Nasal cavity respiratory epithelium epithelial cell of viscerocranial mucosa (primary cell): ENCODE results near the gene SUN2. TPM values are rescaled to one million over a fixed set of nuclear protein-coding genes. Genes with fewer than 3 reads are reported as not detected.

Source experiments
- total RNA-seq: library from RNA; depleted of rRNA; stranded (reverse); fragments of >200 nt; gene quantifications from 2 replicates; pipeline ENCODE4 v1.2.3, GENCODE V29; 2014

SUN2 gene
- 21.5 and 69.4 TPM in 2 replicates for total RNA-seq

GRCh38 chr22:38755911-38756532, at the start of gene SUN2:
Gene SUN2 (minus strand): TSS chr22:38755998. CDS start chr22:38752628, 3,370 bp downstream.

GRCh38 chr22:38793721-38794466, 38.1 kb upstream of the SUN2 start, which contains the start of gene DNAL4:
Gene DNAL4 (minus strand): TSS chr22:38794143. CDS start chr22:38782731, 11,412 bp downstream.

GRCh38 chr22:38705235-38706100, 50.3 kb downstream of the SUN2 start, which contains the start of gene GTPBP1:
Gene GTPBP1 (plus strand): TSS chr22:38705944. CDS start chr22:38705956, 12 bp downstream.

GRCh38 chr22:38700789-38701628, 54.8 kb downstream of the SUN2 start, which contains the start of gene JOSD1:
Gene JOSD1 (minus strand): TSS chr22:38700943. CDS start chr22:38699987, 956 bp downstream.

Other genes with a start within 250 kb of the SUN2 start
- gene DDX17, start 249.7 kb downstream of the SUN2 start, total RNA-seq = 480 and 556 TPM in 2 replicates
- 1.4 and 3.1 TPM in 2 replicates for gene DMC1, start 185.8 kb downstream of the SUN2 start, total RNA-seq
- 0.34 and 1.4 TPM in 2 replicates for gene FAM227A, start 99.6 kb downstream of the SUN2 start, total RNA-seq
- gene CBY1, start 99.4 kb downstream of the SUN2 start, total RNA-seq = 15.8 and 22.2 TPM in 2 replicates
- 32.9 and 78.6 TPM in 2 replicates for gene TOMM22, start 74.0 kb downstream of the SUN2 start, total RNA-seq
- gene JOSD1, start 55.1 kb downstream of the SUN2 start, total RNA-seq = 93.3 and 129 TPM in 2 replicates
- gene GTPBP1, start 50.1 kb downstream of the SUN2 start, total RNA-seq = 21.9 and 47.3 TPM in 2 replicates
- 29.1 and 38.3 TPM in 2 replicates for gene DNAL4, start 38.1 kb upstream of the SUN2 start, total RNA-seq
- under 0.01 and 5.7 TPM in 2 replicates for gene NPTXR, start 88.0 kb upstream of the SUN2 start, total RNA-seq
- gene CBX6, start 116.2 kb upstream of the SUN2 start, total RNA-seq = 13.7 and 32.5 TPM in 2 replicates
- gene APOBEC3A, start 201.6 kb upstream of the SUN2 start, total RNA-seq = 0.64 and 5.8 TPM in 2 replicates
- gene APOBEC3B, start 226.3 kb upstream of the SUN2 start, total RNA-seq = 0.34 and 0.50 TPM in 2 replicates